H9 (cell line): ENCODE results near the gene PSMB5. TPM values are rescaled to one million over a fixed set of nuclear protein-coding genes. Genes with fewer than 3 reads are reported as not detected.

ENCODE experiments used
- DNase-seq: peaks from one replicate; pipeline ENCODE4 v3.0.0-alpha.2; 2017
- H2AFZ ChIP-seq: one replicate; pipeline ENCODE4 v1.6.1; 2013; ENCODE audit warnings: mild to moderate bottlenecking, low read length, control low read depth, moderate library complexity
- H2AK5ac ChIP-seq: 2 replicates; pipeline ENCODE4 v1.6.1; 2013; ENCODE audit warnings: low read length, control low read depth, mixed read lengths; ENCODE audit not compliant: insufficient read length
- H2BK120ac ChIP-seq: one replicate; pipeline ENCODE4 v1.6.1; 2013; ENCODE audit warnings: low read depth, mild to moderate bottlenecking, low read length, control low read depth, inconsistent platforms; ENCODE audit not compliant: poor library complexity, severe bottlenecking
- H2BK12ac ChIP-seq: 2 replicates; pipeline ENCODE4 v1.6.1; 2013; ENCODE audit warnings: low read length, control low read depth, mixed read lengths, low read depth; ENCODE audit not compliant: insufficient read length
- H2BK15ac ChIP-seq: 2 replicates; pipeline ENCODE4 v1.6.1; 2013; ENCODE audit warnings: low read depth, low read length, control low read depth
- H2BK20ac ChIP-seq: one replicate; pipeline ENCODE4 v1.6.1; 2013; ENCODE audit warnings: low read depth, mild to moderate bottlenecking, low read length, control low read depth, inconsistent platforms; ENCODE audit not compliant: poor library complexity, severe bottlenecking
- H2BK5ac ChIP-seq: 2 replicates; pipeline ENCODE4 v1.6.1; 2013; ENCODE audit warnings: low read length, control low read depth, mixed read lengths; ENCODE audit not compliant: insufficient read length
- H3K14ac ChIP-seq: 2 replicates; pipeline ENCODE4 v1.6.1; 2013; ENCODE audit warnings: low read length, control low read depth; ENCODE audit not compliant: insufficient read depth
- H3K18ac ChIP-seq: 2 replicates; pipeline ENCODE4 v1.6.1; 2013; ENCODE audit warnings: low read depth, mild to moderate bottlenecking, mixed read lengths, low read length, control low read depth; ENCODE audit not compliant: insufficient read length
- H3K23ac ChIP-seq: 2 replicates; pipeline ENCODE4 v1.6.1; 2013; ENCODE audit warnings: low read length, control low read depth, mixed read lengths, low read depth; ENCODE audit not compliant: insufficient read length
- H3K23me2 ChIP-seq: 2 replicates; pipeline ENCODE4 v1.6.1; 2013; ENCODE audit warnings: low read depth, mild to moderate bottlenecking, mixed read lengths, low read length, control low read depth; ENCODE audit not compliant: insufficient read length, poor library complexity, severe bottlenecking
- H3K27ac ChIP-seq: 2 replicates; pipeline ENCODE4 v1.5.1; 2013; ENCODE audit warnings: low read length, control low read depth, mixed read lengths, low read depth; ENCODE audit not compliant: insufficient read length
- H3K27me3 ChIP-seq: 2 replicates; pipeline ENCODE4 v1.6.1; 2013; ENCODE audit warnings: low read length, control low read depth, inconsistent platforms; ENCODE audit not compliant: insufficient read depth
- H3K4ac ChIP-seq: 2 replicates; pipeline ENCODE4 v1.6.1; 2013; ENCODE audit warnings: low read depth, mild to moderate bottlenecking, control low read depth, inconsistent platforms, low read length, moderate library complexity
- H3K4me1 ChIP-seq: 2 replicates; pipeline ENCODE4 v1.6.1; 2013; ENCODE audit warnings: low read length, control low read depth, inconsistent platforms; ENCODE audit not compliant: insufficient read depth
- H3K4me2 ChIP-seq: 2 replicates; pipeline ENCODE4 v1.6.1; 2013; ENCODE audit warnings: low read length, control low read depth, mixed read lengths; ENCODE audit not compliant: insufficient read length, insufficient read depth
- H3K56ac ChIP-seq: 2 replicates; pipeline ENCODE4 v1.6.1; 2013; ENCODE audit warnings: low read depth, mild to moderate bottlenecking, mixed read lengths, low read length, control low read depth; ENCODE audit not compliant: insufficient read length
- H3K79me1 ChIP-seq: 2 replicates; pipeline ENCODE4 v1.6.1; 2013; ENCODE audit warnings: low read depth, mild to moderate bottlenecking, moderate library complexity, low read length, control low read depth, inconsistent platforms; ENCODE audit not compliant: insufficient read depth, poor library complexity, severe bottlenecking
- H3K79me2 ChIP-seq: 2 replicates; pipeline ENCODE4 v1.6.1; 2013; ENCODE audit warnings: low read length, control low read depth, inconsistent platforms; ENCODE audit not compliant: insufficient read depth
- H3K9ac ChIP-seq: 2 replicates; pipeline ENCODE4 v1.6.1; 2013; ENCODE audit warnings: low read length, control low read depth, mixed read lengths; ENCODE audit not compliant: insufficient read length; ENCODE audit errors: extremely low read depth
- H3K9me3 ChIP-seq: one replicate; pipeline ENCODE4 v1.6.1; 2013; ENCODE audit warnings: low read depth, low read length, inconsistent platforms; ENCODE audit not compliant: control insufficient read depth
- H3T11ph ChIP-seq: one replicate; pipeline ENCODE4 v1.6.1; 2013; ENCODE audit warnings: mild to moderate bottlenecking, low read length, control low read depth, inconsistent platforms
- H4K20me1 ChIP-seq: one replicate; pipeline ENCODE4 v1.6.1; 2013; ENCODE audit not compliant: control insufficient read depth, insufficient read length, insufficient read depth
- H4K5ac ChIP-seq: 2 replicates; pipeline ENCODE4 v1.6.1; 2013; ENCODE audit warnings: low read depth, mild to moderate bottlenecking, mixed read lengths, low read length, control low read depth; ENCODE audit not compliant: insufficient read length
- H4K8ac ChIP-seq: replicated peaks from 2 replicates; pipeline ENCODE4 v1.6.1; 2013; ENCODE audit warnings: low read length, control low read depth, mixed read lengths, low read depth; ENCODE audit not compliant: insufficient read length
- H4K91ac ChIP-seq: 2 replicates; pipeline ENCODE4 v1.6.1; 2013; ENCODE audit warnings: low read depth, mild to moderate bottlenecking, moderate library complexity, mixed read lengths, low read length, control low read depth; ENCODE audit not compliant: insufficient read length
- H3K27ac Mint-ChIP-seq, 3 experiments: 2 replicates in 2 of 3; 3 replicates in 1 of 3; pipeline ENCODE4 v1.8.0; 2020 to 2021; ENCODE audit warnings: mixed read lengths in 3 of 3, mild to moderate bottlenecking in 1 of 3, moderate library complexity in 1 of 3
- H3K27me3 Mint-ChIP-seq: 2 replicates; pipeline ENCODE4 v1.8.0; 2021; ENCODE audit warnings: low read depth, mild to moderate bottlenecking, moderate library complexity, mixed read lengths
- H3K36me3 Mint-ChIP-seq, 3 experiments: 2 replicates in 2 of 3; 3 replicates in 1 of 3; pipeline ENCODE4 v1.8.0; 2020 to 2021; ENCODE audit warnings: low read depth in 3 of 3, mixed read lengths in 3 of 3; ENCODE audit not compliant: insufficient read depth in 1 of 3
- H3K4me1 Mint-ChIP-seq, 2 experiments: 2 replicates each; pipeline ENCODE4 v1.8.0; 2020; ENCODE audit warnings: mixed read lengths in 2 of 2
- H3K4me3 Mint-ChIP-seq, 2 experiments: 2 replicates in 1 of 2; 3 replicates in 1 of 2; pipeline ENCODE4 v1.8.0; 2020 to 2021; ENCODE audit warnings: mild to moderate bottlenecking in 2 of 2, mixed read lengths in 2 of 2, moderate library complexity in 1 of 2
- H3K9me3 Mint-ChIP-seq, 2 experiments: 2 replicates in 1 of 2; 3 replicates in 1 of 2; pipeline ENCODE4 v1.8.0; 2020; ENCODE audit warnings: mild to moderate bottlenecking in 2 of 2, mixed read lengths in 2 of 2, moderate library complexity in 1 of 2
- CTCF ChIP-seq: fragments of 200-600 bp; sonication (generic); conservative IDR thresholded peaks from 3 replicates; pipeline ENCODE4 v1.8.0; 2021; ENCODE audit warnings: antibody characterized with exemption, mild to moderate bottlenecking
- WGBS: extraction: QIAGEN DNeasy Blood & Tissue Kit; methylation state at CpG from one replicate; pipeline ENCODE4 v1.1.7; 2013; ENCODE audit warnings: missing lambda C conversion rate, low lambda C conversion rate, mixed read lengths; ENCODE audit not compliant: insufficient read length; ENCODE audit errors: extremely low coverage; 5-methylcytosine and 5-hydroxymethylcytosine counted together
- total RNA-seq: library from RNA; stranded (reverse); gene quantifications from 2 replicates; pipeline ENCODE4 v1.2.1, GENCODE V29; 2021

PSMB5 gene
- total RNA-seq, 1 experiment from 2014 or later, result 252 TPM

- peak overlapping the region in 1 of 3 experiments; percentile 37; a peak in 1 of 7 replicates for H3K27ac Mint-ChIP-seq
- no CpG with 5 or more reads among the region's 3 CpGs for WGBS
Measured at GRCh38 chr14:23008831-23009230, 25.9 kb downstream of the PSMB5 start.

More at GRCh38 chr14:23008831-23009230, 25.9 kb downstream of the PSMB5 start:
- no peaks in the 10 kb centered on the region for H3K79me2 ChIP-seq
- H2BK20ac ChIP-seq, result no peak overlapping the region
- no peak overlapping the region for H2BK15ac ChIP-seq
- no peak overlapping the region for H2AK5ac ChIP-seq
- H2BK5ac ChIP-seq, result no peak overlapping the region
- no peak overlapping the region for H3K27ac ChIP-seq
- H3K9ac ChIP-seq, result no peak overlapping the region
- no peak overlapping the region for H3T11ph ChIP-seq
- no peak overlapping the region for H3K4ac ChIP-seq
- H3K4me3 Mint-ChIP-seq, result no peak overlapping the region
- TF ChIP-seq CTCF, result no peak
- H3K23me2 ChIP-seq, result no peaks in the 10 kb centered on the region
- H3K4me1 ChIP-seq, result peaks cover 5% of the 10 kb centered on the region; the same call in 1 of the 2 replicates
- peaks cover 17 to 37% of the 10 kb centered on the region in 2 experiments for H3K4me1 Mint-ChIP-seq
- H2BK120ac ChIP-seq, result no peak overlapping the region
- DNase-seq, result no peak
- H3K36me3 Mint-ChIP-seq, result peaks cover 0 to 9% (median 4%) of the 10 kb centered on the region in 3 experiments; a peak in 3 of 7 replicates
- H3K14ac ChIP-seq, result no peak overlapping the region
- no peaks in the 10 kb centered on the region for H3K27me3 ChIP-seq
- no peaks in the 10 kb centered on the region for H3K27me3 Mint-ChIP-seq
- no peak overlapping the region for H2BK12ac ChIP-seq
- H4K91ac ChIP-seq, result no peak overlapping the region
- H3K23ac ChIP-seq, result no peak overlapping the region
- no peak overlapping the region for H3K4me2 ChIP-seq
- no peaks in the 10 kb centered on the region for H4K20me1 ChIP-seq
- H3K18ac ChIP-seq, result no peak overlapping the region
- H3K9me3 ChIP-seq, result no peaks in the 10 kb centered on the region
- no peak overlapping the region for H3K56ac ChIP-seq
- H3K79me1 ChIP-seq, result no peaks in the 10 kb centered on the region
- H4K8ac ChIP-seq, result no peak overlapping the region
- no peak overlapping the region for H4K5ac ChIP-seq
- H2AFZ ChIP-seq, result no peak overlapping the region
- H3K9me3 Mint-ChIP-seq, result peaks cover 0 to 6% of the 10 kb centered on the region in 2 experiments; a peak in 3 of 5 replicates
